ENCODE data around the gene KCP.

DNA sequence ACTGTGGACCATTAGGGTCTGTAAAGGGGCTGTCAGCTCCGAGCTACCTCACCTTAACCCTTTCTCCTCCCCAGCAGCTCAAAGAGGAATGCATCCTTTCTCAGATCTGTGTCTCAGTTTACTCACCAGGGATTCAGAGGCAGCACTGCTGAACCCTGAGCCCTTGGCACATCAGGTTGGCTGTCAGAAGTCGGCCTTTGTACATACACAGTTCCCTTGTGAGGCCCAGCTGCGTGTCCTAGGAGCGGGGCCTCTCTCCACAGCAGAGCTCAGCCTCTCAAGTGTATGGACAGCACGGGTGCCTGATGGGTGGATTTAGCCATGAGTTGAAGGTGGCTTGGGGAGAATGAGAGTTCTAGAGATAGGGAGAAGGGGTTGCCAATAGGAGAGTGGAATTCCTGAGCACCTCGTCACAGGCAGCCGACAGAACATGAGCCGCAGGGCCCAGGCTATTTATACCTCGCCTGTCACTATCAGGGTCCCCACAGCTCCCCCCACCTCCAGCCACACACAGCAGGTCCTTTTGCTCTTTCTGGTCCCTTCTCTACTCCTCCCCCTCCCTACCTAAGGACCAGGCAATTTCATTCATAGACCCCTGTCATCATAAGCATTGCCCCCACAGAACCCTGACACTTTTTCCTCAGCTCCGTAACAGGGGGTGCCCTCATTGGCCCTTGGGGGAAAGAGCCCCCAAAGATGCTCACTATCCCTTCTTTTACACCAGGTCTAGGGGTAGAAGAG is 82.4 kb downstream of the KCP start:
- TF ChIP-seq, protein P1, sequence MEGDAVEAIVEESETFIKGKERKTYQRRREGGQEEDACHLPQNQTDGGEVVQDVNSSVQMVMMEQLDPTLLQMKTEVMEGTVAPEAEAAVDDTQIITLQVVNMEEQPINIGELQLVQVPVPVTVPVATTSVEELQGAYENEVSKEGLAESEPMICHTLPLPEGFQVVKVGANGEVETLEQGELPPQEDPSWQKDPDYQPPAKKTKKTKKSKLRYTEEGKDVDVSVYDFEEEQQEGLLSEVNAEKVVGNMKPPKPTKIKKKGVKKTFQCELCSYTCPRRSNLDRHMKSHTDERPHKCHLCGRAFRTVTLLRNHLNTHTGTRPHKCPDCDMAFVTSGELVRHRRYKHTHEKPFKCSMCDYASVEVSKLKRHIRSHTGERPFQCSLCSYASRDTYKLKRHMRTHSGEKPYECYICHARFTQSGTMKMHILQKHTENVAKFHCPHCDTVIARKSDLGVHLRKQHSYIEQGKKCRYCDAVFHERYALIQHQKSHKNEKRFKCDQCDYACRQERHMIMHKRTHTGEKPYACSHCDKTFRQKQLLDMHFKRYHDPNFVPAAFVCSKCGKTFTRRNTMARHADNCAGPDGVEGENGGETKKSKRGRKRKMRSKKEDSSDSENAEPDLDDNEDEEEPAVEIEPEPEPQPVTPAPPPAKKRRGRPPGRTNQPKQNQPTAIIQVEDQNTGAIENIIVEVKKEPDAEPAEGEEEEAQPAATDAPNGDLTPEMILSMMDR (conservative IDR thresholded peaks at IDR 0.05; ENCODE audit: low read length) = no peak
- no peak for TF ChIP-seq EZH2phosphoT487 (IDR thresholded peaks at IDR 0.05; ENCODE audit: borderline replicate concordance, low read depth, low read length)
